NCI-H1417 treated with DMSO at 0.1 percent for 48 hours (cell line): ENCODE data around the gene NEK1.

Source experiments
- DNase-seq: peaks from one replicate; lab custom pipeline; 2025; lab: John Stamatoyannopoulos, UW

The NEK1 gene

DNA sequence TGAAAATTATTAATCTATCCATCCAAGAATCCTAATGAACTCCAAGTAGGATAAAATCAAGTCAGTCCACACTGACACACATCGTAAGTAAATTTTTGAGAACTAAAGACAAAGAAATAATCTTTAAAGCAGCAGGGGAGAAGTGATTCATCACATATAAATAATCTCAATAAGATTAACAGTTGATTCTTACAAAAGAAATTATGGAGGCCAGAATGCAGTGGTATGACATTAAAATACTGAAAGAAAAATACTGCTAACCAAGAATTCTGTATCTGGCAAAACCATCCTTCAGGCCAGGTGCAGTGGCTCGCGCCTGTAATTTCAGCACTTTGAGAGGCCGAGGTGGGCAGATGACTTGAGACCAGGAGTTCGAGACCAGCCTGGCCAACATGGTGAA is 245.6 kb downstream of the NEK1 start:
- DNase-seq = no peak

DNA sequence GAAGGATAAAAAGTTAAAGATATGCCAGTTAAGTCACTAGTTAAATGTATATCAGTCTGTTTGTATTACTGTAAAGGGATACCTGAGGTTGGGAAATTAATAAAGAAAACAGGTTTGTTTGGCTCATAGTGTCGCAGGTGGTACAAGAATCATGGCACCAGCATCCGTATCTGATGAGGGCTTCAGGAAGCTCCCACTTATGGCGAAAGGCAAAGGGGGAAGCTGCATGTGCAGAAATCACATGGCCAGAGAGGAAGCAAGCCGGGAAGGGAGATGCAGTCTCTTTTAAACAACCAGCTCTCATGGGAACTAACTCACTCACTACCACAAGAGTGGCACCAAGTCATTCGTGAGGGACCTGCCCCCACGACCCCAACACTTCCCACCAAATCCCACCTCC is 249.8 kb downstream of the NEK1 start:
- DNase-seq = no peak

DNA sequence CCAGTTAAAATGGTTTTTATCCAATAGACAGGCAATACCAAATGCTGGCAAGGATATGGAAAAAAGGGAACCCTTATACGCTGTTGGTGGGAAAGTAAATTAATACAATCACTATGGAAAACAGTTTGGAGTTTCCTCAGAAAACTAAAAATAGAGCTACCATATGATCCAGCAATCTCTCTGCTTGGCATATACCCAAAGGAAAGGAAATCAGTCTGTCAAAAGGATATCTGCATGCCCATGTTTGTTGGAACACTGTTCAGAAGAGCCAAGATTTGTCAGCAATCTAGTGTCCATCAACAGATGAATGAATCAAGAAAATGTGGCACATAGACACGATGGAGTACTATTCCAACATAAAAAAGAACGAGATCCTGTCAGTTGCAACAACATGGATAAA is 250.6 kb downstream of the NEK1 start:
- no peak for DNase-seq

DNA sequence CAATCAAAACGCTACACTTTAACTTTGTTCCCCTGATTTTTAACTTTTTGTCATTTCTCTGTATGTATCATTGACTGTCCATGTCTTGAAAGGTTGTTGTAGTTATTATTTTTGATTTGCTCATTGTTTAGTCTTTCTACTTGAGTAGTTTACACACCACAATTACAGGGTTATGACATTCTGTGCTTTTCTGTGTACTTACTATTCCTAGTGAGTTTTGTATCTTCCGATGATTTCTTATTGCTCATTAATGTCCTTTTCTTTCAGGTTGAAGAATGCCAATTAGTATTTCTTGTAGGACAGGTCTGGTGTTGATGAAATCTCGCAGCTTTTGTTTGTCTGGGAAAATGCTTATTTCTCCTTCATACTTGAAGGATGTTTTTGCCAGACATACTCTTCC is 252.4 kb downstream of the NEK1 start:
- DNase-seq = no peak

DNA sequence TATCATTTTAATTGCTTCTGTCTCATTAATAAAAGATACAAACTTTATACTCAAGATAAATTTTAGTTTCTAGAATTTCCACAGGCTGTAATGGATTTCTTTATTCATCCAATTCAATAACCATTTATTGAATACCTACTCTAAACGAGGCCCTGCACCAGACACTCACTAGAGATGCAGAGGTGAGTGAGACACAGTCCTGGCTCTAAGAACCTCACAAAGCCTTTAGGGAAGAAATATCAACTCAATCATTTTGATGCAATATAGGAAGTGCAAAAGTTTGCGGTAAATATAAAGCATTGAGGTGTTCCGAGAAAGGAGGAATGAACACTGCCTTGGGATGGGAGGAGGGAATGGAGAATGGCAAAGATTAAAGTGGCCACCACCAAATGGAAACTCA is 260.0 kb downstream of the NEK1 start:
- no peak for DNase-seq

DNA sequence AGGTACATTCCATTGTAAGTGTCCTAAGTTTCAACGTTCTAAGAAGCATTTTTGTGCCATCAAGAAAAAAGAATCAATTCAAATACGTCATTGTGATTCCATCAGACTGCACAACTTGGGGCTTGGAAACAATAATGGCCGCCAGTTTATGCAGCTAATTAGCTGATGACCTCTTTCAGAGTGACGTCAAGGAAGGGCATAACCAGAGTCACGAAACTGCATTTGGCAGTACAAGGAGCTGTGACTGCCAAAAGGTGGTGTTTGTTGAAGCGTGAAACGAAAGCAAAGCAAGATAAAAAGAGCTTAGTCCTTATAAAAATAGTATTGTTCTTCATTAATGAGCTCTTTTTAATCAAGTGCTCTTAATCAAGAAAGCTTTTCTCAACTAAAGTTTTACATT is 260.5 kb downstream of the NEK1 start:
- no peak for DNase-seq

DNA sequence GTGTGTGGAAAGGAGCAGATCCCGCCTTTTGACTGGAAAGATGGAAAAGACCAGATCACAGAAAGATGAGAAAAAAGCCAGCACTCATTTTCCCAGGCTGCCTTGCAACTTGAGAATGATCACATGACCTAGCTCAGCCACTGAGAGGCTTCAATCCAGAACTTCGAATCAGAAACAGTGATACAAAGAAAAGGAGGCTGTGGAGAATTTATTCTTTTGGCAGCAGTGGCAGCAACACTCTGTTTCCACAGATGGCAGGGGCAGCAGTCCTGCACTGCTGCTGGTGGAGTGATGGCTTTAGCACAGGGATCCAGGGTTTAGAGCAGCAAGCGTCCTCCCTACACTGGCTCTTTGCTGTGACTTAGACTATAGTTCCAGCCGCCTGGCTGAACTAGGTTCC is 263.8 kb downstream of the NEK1 start:
- no peak for DNase-seq

DNA sequence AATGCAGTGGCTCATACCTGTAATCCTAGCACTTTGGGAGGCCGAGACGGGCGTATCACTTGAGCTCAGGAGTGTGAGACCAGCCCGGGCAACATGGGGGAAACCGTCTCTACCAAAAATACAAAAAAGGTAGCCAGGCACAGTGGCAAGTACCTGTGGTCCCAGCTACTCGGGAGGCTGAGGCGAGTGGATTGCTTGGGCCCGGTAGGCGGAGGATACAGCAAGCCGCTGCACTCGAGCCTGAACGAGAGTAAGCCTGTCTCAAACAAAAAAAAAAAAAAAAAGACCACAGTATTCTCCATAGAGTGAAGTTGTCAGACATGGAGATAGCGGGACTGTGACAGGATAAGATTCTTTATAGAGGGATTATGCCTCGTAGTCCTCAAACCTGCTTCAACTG is 265.5 kb downstream of the NEK1 start:
- no peak for DNase-seq

DNA sequence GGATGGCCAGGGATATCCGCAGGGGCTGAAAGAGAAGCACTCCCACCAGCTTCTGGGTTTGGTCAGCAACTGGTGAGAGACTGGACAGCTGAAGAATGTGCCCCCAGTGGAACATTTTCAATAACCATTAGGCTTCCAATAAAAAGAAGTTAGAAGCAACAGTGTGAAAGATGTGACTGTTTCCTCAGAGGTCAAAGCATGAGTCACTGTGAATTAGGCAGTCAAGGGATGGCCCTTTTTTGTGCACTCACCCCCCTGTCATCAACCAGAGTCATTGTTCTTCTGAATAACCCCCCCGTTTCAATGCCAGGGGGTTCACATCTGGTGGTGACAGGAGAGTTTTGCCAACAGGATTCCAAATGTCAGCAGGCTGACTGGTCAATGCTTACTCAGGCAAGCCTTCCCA is 267.1 kb downstream of the NEK1 start:
- no peak for DNase-seq
